Left forelimb (tissue), 1 donor: ENCODE measurements around the gene WFS1.

ENCODE experiments used
- DNase-seq: peaks from one replicate; pipeline ENCODE4 v3.0.0-alpha.2; 2018; ENCODE audit warnings: low spot score

The WFS1 gene

DNA sequence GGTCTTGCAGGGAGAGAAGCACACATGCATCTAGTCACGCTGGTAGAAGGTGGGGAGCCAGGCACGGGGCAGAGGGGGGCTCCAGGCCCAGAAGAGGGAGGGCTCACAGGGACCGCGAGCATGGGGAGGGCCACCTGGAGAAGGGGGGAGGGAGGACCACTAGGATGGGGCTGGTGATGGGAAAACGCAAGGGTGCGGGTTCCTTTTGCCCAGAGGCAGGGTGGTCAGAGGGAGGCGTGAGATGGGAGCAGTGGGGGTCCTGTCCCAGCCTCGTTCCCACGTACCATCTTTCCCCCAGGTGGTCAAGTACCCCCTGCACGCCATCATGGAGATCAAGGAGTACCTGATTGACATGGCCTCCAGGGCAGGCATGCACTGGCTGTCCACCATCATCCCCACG lies 30.7 kb downstream of the WFS1 start:
- DNase-seq: no peak

DNA sequence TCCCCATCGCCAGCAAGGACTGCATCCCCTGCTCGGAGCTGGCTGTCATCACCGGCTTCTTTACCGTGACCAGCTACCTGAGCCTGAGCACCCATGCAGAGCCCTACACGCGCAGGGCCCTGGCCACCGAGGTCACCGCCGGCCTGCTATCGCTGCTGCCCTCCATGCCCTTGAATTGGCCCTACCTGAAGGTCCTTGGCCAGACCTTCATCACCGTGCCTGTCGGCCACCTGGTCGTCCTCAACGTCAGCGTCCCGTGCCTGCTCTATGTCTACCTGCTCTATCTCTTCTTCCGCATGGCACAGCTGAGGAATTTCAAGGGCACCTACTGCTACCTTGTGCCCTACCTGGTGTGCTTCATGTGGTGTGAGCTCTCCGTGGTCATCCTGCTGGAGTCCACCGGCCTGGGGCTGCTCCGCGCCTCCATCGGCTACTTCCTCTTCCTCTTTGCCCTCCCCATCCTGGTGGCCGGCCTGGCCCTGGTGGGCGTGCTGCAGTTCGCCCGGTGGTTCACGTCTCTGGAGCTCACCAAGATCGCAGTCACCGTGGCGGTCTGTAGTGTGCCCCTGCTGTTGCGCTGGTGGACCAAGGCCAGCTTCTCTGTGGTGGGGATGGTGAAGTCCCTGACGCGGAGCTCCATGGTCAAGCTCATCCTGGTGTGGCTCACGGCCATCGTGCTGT lies 31.5 kb downstream of the WFS1 start:
- DNase-seq: no peak

DNA sequence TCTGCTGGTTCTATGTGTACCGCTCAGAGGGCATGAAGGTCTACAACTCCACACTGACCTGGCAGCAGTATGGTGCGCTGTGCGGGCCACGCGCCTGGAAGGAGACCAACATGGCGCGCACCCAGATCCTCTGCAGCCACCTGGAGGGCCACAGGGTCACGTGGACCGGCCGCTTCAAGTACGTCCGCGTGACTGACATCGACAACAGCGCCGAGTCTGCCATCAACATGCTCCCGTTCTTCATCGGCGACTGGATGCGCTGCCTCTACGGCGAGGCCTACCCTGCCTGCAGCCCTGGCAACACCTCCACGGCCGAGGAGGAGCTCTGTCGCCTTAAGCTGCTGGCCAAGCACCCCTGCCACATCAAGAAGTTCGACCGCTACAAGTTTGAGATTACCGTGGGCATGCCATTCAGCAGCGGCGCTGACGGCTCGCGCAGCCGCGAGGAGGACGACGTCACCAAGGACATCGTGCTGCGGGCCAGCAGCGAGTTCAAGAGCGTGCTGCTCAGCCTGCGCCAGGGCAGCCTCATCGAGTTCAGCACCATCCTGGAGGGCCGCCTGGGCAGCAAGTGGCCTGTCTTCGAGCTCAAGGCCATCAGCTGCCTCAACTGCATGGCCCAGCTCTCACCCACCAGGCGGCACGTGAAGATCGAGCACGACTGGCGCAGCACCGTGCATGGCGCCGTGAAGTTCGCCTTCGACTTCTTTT lies 32.2 kb downstream of the WFS1 start:
- no peak for DNase-seq

DNA sequence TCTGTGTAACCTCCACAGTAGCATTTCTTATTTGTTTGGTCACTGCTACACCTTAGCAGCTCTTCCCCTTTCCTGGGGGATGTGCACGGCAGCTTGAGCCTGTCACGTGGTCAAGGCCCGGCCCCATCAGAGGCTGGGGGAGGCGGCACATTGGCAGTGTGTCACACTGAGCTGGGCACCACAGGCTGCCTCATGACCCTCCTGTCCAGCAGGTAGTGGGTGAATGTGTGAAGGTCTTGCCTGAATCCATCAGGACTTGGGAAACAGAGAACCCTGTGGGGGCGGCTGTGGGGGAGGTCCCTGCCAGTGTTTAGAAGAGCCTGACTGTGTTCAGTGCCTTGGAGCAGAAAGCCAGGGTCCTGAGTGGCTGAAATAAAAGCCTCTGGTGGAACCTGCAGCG lies 33.2 kb downstream of the WFS1 start:
- no peak for DNase-seq

GRCh38 chr4:6303943-6304342 lies 34.3 kb downstream of the WFS1 start:
- DNase-seq: no peak

GRCh38 chr4:6306299-6306698 lies 36.6 kb downstream of the WFS1 start:
- no peak for DNase-seq

DNA sequence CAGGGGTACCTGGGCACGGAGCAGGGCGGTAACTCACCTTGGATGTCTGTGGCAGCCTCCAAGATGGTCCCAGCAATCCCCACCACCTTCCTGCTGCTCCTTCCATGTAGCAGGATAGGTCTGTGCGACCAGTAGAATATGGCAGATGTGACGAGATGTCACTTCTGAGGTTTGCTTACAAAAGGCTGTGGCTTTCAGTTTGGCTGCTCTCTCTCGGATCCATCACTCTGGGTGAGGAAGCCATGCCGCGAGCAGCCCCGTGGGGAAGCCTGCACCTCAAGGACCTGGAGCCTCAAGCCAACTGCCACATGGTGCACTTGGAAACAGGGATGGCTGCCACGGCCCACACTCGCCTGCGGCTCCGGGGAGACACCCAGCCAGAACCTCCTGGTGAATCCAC lies 37.6 kb downstream of the WFS1 start:
- DNase-seq: no peak

DNA sequence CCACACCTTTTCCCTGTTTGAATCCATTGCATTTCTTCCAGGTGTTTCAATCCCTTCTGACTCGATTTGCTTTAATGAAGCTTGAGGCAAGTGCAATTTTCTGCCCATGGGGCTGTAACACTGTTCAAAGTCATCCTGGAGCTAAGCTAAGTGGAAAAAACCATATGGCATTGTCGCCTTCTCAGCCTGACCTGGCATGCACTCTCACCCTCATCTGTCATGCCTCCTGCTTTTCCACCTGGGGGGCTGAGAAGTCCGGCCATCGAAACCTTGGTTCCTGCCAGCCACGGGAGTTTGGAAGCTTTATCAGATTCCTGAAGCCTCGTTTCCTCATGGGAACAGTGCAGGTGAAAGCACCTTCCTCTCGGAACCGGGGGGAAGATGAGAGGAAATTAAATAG lies 38.2 kb downstream of the WFS1 start:
- no peak for DNase-seq

DNA sequence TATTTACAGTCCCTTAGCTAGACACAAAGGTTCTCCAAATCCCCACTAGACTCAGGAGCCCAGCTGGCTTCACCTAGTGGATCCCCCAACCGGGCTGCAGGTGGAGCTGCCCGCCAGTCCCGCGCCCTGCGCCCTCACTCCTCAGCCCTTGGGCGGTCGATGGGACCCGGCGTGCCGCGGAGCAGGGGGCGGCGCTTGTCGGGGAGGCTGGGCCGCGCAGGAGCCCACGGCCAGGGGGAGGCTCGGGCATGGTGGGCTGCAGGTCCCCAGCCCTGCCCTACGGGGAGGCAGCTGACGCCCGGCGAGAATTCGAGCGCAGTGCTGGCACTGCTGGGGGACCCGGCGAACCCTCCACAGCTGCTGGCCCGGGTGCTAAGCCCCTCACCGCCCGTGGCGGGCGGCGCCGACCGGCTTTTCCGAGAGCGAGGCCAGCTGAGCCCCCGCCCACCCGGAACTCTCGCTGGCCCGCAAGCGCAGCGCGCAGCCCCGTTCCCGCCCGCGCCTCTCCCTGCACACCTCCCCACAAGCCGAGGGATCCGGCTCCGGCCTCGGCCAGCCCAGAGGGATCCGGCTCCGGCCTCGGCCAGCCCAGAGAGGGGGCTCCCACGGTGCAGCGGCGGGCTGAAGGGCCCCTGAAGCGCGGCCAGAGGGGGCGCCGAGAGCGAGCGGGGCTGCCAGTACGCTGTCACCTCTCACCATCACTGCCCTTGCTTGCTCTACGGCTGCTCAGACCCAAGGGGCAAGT lies 39.4 kb downstream of the WFS1 start:
- no peak for DNase-seq

- no peak for DNase-seq
Observed at GRCh38 chr4:6309777-6310176, 40.1 kb downstream of the WFS1 start.

DNA sequence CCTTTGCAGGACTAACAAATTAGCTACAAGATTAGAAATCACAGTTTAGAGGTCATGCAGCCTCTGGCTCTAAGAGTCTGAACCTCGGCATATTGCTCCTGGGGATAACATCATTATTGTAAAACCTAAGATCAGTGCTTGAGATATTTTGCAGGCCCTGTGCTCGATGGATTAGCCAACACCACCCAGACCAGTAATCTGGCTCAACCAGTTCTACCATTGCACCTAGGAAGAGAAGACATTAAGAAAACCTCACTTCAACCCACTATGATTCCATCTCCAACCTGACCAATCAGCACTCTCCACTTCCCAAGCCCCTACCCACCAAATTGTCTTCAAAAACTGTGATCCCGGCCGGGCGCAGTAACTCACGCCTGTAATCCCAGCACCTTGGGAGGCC lies 43.6 kb downstream of the WFS1 start:
- DNase-seq: no peak

- no peak for DNase-seq
Observed at GRCh38 chr4:6316461-6317003, 46.9 kb downstream of the WFS1 start.

- no peak for DNase-seq
Observed at GRCh38 chr4:6318206-6318605, 48.6 kb downstream of the WFS1 start.

GRCh38 chr4:6319530-6320150 lies 50.0 kb downstream of the WFS1 start:
- DNase-seq: no peak

DNA sequence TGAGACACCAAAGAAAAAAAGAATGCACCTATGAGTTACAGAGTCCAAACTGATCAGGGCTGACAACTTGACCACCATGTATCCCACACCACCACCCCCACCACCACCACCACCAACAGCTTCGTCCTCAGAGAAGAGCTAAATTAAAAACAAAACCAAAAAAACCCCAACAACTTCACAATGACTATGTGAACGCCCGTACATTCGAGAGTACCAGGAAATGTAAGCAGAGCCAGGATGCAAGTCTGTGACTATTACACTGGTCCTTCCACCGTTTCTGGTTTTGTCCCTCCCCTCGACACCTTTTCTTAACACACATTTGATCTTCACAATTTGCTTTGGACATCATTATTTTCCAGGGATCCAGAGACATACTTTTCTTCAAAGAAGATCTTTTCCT lies 51.0 kb downstream of the WFS1 start:
- DNase-seq: no peak

GRCh38 chr4:6321361-6321760 lies 51.7 kb downstream of the WFS1 start:
- no peak for DNase-seq

- no peak for DNase-seq
Observed at GRCh38 chr4:6322067-6322760, 52.6 kb downstream of the WFS1 start.

DNA sequence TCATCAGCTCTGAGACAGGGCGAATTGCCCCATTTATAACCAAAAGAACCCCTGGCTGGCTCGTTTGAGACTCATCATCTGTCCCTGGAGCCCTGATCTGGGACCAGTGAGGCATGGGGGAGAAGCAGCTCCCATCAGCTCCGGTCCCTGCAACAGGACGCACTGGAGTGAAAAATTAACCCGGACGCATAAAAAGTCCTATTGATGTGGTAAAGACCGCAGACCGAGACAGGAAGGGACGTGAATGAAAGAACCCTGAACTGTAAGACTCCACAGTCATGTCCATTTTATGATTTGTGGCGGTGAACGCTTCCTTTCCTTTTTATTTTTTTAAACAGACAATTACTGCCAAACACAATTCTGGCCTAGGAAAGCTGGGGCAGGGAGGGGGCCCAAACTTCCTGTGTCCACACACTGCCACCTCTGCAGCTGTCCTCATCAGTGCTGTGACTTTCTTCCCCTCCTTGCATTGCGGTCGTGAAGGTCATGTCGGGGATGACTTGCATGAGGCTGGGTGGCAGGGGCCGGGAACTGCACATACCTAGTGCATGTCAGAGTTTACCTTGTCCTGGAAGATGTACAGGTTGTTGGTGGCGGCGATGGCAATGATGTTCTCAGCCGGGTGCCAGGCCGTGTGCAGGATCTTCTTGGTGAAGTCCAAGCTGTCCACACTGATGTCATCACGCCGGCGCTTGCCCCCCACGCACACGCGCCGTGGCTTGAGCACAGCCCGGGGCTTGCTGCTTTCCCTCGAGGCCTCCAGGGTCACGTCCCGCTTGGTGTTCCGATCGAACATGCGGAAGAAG lies 53.3 kb downstream of the WFS1 start:
- DNase-seq: no peak

GRCh38 chr4:6324461-6324998 lies 54.9 kb downstream of the WFS1 start:
- no peak for DNase-seq

DNA sequence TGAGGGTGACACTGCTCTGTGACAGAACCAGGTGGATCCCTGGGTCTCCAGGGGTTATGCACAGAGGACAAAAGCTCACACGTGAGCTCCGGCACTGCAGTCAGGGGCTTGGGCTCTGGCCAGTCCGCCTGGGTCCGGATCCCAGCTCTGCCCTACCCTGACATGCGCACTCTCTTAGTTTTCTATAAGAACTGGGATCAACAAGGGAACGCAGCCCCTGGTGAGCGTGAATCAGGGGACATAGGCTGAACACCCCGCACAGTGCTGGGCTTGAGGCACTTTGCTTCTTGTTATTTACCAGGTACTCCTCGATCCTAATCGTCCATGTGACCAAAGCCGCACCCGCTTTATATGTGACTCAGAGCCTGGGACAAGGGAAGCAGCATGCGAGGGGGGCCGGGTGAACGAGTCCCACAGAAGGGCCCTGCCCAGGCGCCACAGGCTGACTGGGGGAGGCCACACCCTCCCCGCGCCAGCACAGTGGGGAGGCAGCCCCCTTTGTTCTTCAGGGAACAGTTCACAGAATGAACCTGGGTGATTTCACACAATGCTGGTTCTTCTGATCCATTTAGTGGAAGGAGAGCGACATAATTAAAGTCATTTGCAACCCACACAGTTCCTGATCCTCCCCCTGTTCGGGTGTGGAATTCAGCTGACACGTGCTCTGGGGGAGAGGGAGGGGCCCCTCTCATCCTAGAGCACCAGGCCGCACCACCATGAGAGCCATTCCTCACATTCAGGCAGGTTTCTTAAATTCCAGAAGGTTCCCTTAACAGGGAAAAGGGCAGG lies 55.5 kb downstream of the WFS1 start:
- no peak for DNase-seq
